ENCODE data around the gene NPAP1. TPM values are rescaled to one million over a fixed set of nuclear protein-coding genes. Genes with fewer than 3 reads are reported as not detected.
"Not testable (repeated sequence)": the region's sequence is repeated elsewhere in the genome, so short reads cannot be mapped to it uniquely, and the experiment has no call there.

The NPAP1 gene
- total and polyA plus RNA-seq, 10 of the 15 experiments (the other 5 are each of a cell fraction or from before 2014, with no cell fraction given) = not detected

DNA sequence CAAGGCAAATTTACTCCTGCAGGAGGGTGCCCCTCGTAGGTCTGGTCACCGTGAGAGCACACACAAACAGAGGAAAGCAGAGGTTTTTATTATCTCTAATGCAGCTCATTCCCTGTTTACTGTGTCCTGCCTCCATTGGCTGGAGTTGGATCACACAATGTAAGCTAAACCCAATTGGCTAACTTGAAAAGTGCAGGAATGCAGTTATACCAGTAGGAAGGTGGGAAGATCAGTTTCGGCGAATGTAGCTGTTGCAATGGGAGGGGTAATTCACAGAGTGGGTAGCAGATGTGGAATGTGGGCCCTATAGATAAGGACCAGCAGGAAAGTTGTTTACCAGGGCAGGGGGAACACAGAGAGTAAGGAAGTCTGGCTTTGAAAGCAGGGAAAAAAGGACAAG is 42.5 kb upstream of the NPAP1 start:
- Histone ChIP-seq H3K79me2 (ENCODE audit: control insufficient read depth, insufficient read depth, low read length) (no peaks in the 10 kb centered on the region), H3K9ac (ENCODE audit: control insufficient read depth, insufficient read depth, low read length) (no peak overlapping the region), H3K4me3 (no peak overlapping the region), H3K36me3 (ENCODE audit: control insufficient read depth in 2 of 2, insufficient read depth in 2 of 2, low read length in 1 of 2) (no peaks in the 10 kb centered on the region), H3K27ac (ENCODE audit: control insufficient read depth, insufficient read depth) (no peak overlapping the region), H3K4me2 (ENCODE audit: control insufficient read depth, insufficient read depth) (no peak overlapping the region), H2AFZ (ENCODE audit: control insufficient read depth, low read depth, low read length) (no peak overlapping the region), H3K27me3 (replicated peaks in 1 of 2; ENCODE audit: control insufficient read depth in 2 of 2, insufficient read depth in 2 of 2, low read length in 1 of 2) (no peaks in the 10 kb centered on the region), H3K4me1 (ENCODE audit: control insufficient read depth, insufficient read depth, low read length) (no peaks in the 10 kb centered on the region), H4K20me1 (ENCODE audit: control insufficient read depth, insufficient read depth) (no peaks in the 10 kb centered on the region), H3K9me3 (replicated peaks; ENCODE audit: control insufficient read depth, insufficient read depth, low read length) (no peaks in the 10 kb centered on the region)
- ChIA-PET CTCF (no interaction called here), RAD21 (ENCODE audit: unreplicated experiment) (no interaction called here), POLR2A (no interaction called here), SMC1A (ENCODE audit: uncharacterized antibody, unreplicated experiment) (no interaction called here)
- DNase-seq (ENCODE audit: low read depth, low spot score) (no peak), ATAC-seq (no peak), FAIRE-seq (no peak)
- intact Hi-C loops (cut with micrococcal nuclease; ENCODE audit: unreplicated experiment) (no loop called here), in situ Hi-C loops (cut with MboI) (no loop called here)
- BruUV-seq (replicated peaks) = no TSS peak
- 12% methylated on average over 4 of the region's 4 CpGs for WGBS (ENCODE audit: insufficient coverage, insufficient replicate concordance, low lambda C conversion rate, missing lambda C conversion rate)
- TF ChIP-seq SPI1 (IDR thresholded peaks at IDR 0.05; ENCODE audit: borderline replicate concordance, insufficient read depth, low read depth, low read length) = no peak
- TF ChIP-seq, protein P1, sequence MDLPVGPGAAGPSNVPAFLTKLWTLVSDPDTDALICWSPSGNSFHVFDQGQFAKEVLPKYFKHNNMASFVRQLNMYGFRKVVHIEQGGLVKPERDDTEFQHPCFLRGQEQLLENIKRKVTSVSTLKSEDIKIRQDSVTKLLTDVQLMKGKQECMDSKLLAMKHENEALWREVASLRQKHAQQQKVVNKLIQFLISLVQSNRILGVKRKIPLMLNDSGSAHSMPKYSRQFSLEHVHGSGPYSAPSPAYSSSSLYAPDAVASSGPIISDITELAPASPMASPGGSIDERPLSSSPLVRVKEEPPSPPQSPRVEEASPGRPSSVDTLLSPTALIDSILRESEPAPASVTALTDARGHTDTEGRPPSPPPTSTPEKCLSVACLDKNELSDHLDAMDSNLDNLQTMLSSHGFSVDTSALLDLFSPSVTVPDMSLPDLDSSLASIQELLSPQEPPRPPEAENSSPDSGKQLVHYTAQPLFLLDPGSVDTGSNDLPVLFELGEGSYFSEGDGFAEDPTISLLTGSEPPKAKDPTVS (IDR thresholded peaks at IDR 0.05; ENCODE audit: low read depth, low read length) = no peak
- TF ChIP-seq, protein P2, sequence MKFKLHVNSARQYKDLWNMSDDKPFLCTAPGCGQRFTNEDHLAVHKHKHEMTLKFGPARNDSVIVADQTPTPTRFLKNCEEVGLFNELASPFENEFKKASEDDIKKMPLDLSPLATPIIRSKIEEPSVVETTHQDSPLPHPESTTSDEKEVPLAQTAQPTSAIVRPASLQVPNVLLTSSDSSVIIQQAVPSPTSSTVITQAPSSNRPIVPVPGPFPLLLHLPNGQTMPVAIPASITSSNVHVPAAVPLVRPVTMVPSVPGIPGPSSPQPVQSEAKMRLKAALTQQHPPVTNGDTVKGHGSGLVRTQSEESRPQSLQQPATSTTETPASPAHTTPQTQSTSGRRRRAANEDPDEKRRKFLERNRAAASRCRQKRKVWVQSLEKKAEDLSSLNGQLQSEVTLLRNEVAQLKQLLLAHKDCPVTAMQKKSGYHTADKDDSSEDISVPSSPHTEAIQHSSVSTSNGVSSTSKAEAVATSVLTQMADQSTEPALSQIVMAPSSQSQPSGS (IDR thresholded peaks at IDR 0.05; ENCODE audit: low read length) = no peak
- no peak for TF ChIP-seq PAX5 (IDR thresholded peaks at IDR 0.05; ENCODE audit: borderline replicate concordance, low read depth, low read length)
- TF ChIP-seq POU2F2 (IDR thresholded peaks at IDR 0.05; ENCODE audit: borderline replicate concordance, low read depth, low read length) = no peak
- no peak for TF ChIP-seq BCLAF1 (IDR thresholded peaks at IDR 0.05)
- TF ChIP-seq RELA (IDR thresholded peaks at IDR 0.05; ENCODE audit: borderline replicate concordance, partially characterized antibody) = no peak
- no peak for TF ChIP-seq ZNF217 (IDR thresholded peaks at IDR 0.05)
- TF ChIP-seq NFYA (IDR thresholded peaks at IDR 0.05; ENCODE audit: borderline replicate concordance, low read depth, low read length) = no peak
- no peak for TF ChIP-seq IKZF1 (conservative IDR thresholded peaks at IDR 0.05)

DNA sequence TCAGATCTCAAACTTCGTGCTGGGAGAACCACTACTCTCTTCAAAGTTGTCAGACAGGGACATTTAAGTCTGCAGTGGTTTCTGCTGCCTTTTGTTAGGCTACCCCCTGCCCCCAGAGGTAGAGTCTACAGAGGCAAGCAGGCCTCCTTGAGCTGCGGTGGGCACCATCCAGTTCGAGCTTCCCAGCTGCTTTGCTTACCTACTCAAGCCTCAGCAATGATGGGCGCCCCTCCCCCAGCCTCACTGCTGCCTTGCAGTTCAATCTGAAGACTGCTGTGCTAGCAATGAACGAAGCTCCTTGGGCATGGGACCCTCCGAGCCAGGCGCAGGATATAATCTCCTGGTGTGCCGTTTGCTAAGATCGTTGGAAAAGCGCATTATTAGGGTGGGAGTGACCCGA is 36.2 kb upstream of the NPAP1 start:
- ATAC-seq, CTCF ChIA-PET: not testable (repeated sequence)

More for the DNA sequence above, 36.2 kb upstream of the NPAP1 start:
- DNase-seq (ENCODE audit: low read depth, low spot score); H3K27ac ChIP-seq (ENCODE audit: control insufficient read depth, insufficient read depth); SMC1A ChIA-PET (ENCODE audit: uncharacterized antibody, unreplicated experiment); POLR2A ChIA-PET; H3K4me2 ChIP-seq (ENCODE audit: control insufficient read depth, insufficient read depth); RAD21 ChIA-PET (ENCODE audit: unreplicated experiment); H3K9me3 ChIP-seq (replicated peaks; ENCODE audit: control insufficient read depth, insufficient read depth, low read length); in situ Hi-C loops (cut with MboI); H4K20me1 ChIP-seq (ENCODE audit: control insufficient read depth, insufficient read depth); FAIRE-seq; H3K4me1 ChIP-seq (ENCODE audit: control insufficient read depth, insufficient read depth, low read length); BruUV-seq (replicated peaks); H3K79me2 ChIP-seq (ENCODE audit: control insufficient read depth, insufficient read depth, low read length); H3K27me3 ChIP-seq (replicated peaks in 1 of 2; ENCODE audit: control insufficient read depth in 2 of 2, insufficient read depth in 2 of 2, low read length in 1 of 2); H3K4me3 ChIP-seq; intact Hi-C loops (cut with micrococcal nuclease; ENCODE audit: unreplicated experiment); H3K36me3 ChIP-seq (ENCODE audit: control insufficient read depth in 2 of 2, insufficient read depth in 2 of 2, low read length in 1 of 2); H3K9ac ChIP-seq (ENCODE audit: control insufficient read depth, insufficient read depth, low read length); H2AFZ ChIP-seq (ENCODE audit: control insufficient read depth, low read depth, low read length): not testable (repeated sequence)
- WGBS (ENCODE audit: insufficient coverage, insufficient replicate concordance, low lambda C conversion rate, missing lambda C conversion rate) = 26% methylated on average over 11 of the region's 11 CpGs
